ENCODE data around the gene PRKCZ. TPM values are rescaled to one million over a fixed set of nuclear protein-coding genes. Genes with fewer than 3 reads are reported as not detected.

The PRKCZ gene
- total RNA-seq, 1 donor from 2014 or later = 17.9 TPM

GRCh38 chr1:2095981-2096736 is 45.9 kb downstream of the PRKCZ start:
- Histone ChIP-seq H3K36me3 (no peaks in the 10 kb centered on the region), H3K9me3 (no peaks in the 10 kb centered on the region)

DNA sequence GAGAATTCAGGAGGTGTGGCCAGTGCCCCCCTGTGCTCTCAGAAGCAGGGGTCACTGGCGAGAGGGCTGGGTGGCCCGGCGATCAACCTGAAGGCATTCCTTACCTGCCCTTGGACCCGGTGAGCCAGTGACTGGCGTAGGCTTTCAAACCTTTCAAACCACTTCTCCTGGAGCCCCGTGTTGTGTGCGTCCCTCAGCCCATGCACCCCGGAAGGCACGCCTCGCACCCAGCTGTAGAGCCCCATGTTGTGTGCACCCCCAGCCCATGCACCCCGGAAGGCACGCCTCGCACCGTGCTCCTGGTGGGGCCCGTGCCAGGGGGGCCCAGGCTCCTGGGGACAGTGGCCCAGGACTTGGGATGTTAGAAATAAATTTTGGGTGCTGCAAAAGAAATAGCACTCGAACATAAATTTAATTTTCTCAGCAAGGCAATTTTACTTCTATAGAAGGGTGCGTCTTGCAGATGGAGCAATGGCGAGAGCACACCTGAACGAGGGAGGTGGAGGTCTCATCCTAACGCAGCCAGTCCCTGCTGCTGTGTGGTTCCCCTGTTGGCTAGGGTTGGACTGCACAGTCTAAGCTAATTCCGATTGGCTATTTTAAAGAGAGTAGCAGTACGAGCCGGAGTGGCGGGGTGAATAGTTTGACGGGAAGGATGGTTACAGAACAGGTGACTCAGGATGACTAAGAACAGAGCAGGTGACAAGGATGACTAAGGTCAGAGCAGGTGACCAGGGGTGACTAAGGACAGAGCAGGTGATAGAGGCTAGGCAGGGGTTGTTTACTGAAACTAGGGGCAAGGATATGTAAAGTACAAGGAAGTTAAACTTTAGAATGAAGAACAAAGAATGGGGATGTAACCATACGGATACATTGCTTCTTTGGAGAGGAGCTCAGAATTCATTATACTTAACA is 47.4 kb downstream of the PRKCZ start:
- H3K4me1 ChIP-seq = no peaks in the 10 kb centered on the region
- intact Hi-C loops (cut with DNase I) = no loop called here
- no peaks in the 10 kb centered on the region for H3K36me3 ChIP-seq
- no peak overlapping the region for H3K4me3 ChIP-seq
- no peak for TF ChIP-seq CTCF (IDR thresholded peaks at IDR 0.05)
- no peak for TF ChIP-seq POLR2A (IDR thresholded peaks at IDR 0.05)
- no peak for TF ChIP-seq POLR2AphosphoS5 (IDR thresholded peaks at IDR 0.05; ENCODE audit: insufficient read depth in 1 of 2, low read depth in 1 of 2)
- no peak for DNase-seq (ENCODE audit: extremely low spot score in 2 of 2)
- no peak overlapping the region for H3K27ac ChIP-seq
- H3K27me3 ChIP-seq = no peaks in the 10 kb centered on the region
- H3K9me3 ChIP-seq = no peaks in the 10 kb centered on the region

More at GRCh38 chr1:2095981-2096736, 45.9 kb downstream of the PRKCZ start:
- Histone ChIP-seq H3K27ac (no peak overlapping the region), H3K27me3 (no peaks in the 10 kb centered on the region), H3K4me3 (no peak overlapping the region), H3K4me1 (no peaks in the 10 kb centered on the region)
- TF ChIP-seq POLR2A (IDR thresholded peaks at IDR 0.05) (no peak), CTCF (IDR thresholded peaks at IDR 0.05) (no peak), POLR2AphosphoS5 (IDR thresholded peaks at IDR 0.05; ENCODE audit: insufficient read depth in 1 of 2, low read depth in 1 of 2) (no peak)
- intact Hi-C loops (cut with DNase I) = no loop called here
- DNase-seq (ENCODE audit: extremely low spot score in 2 of 2) = no peak

DNA sequence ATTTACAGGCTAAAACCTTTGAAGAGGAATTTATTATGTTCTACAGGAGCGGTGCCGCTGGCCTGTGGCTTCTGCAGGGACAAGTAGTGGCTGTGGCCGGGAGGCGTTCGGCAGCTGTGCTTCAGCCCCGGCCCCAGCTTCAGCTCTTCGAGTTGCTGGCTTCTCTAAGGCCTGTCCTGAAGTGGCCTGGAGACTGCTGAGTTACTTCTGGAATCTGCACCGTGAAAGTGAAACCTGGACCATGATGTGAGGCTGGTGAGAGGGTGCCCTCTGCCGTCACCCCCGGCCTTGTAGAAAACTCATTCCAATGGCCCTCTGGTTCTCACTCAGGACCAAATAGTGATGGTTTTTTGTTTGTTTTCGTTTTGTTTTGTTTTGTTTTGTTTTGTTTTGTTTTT is 48.1 kb downstream of the PRKCZ start:
- Histone ChIP-seq H3K36me3 (no peaks in the 10 kb centered on the region), H3K9me3 (no peaks in the 10 kb centered on the region), H3K27me3 (no peaks in the 10 kb centered on the region), H3K4me1 (no peaks in the 10 kb centered on the region), H3K4me3 (no peak overlapping the region), H3K27ac (no peak overlapping the region)
- intact Hi-C loops (cut with DNase I) = no loop called here
- no peak for DNase-seq (ENCODE audit: extremely low spot score in 2 of 2)
- no peak for TF ChIP-seq POLR2AphosphoS5 (IDR thresholded peaks at IDR 0.05; ENCODE audit: insufficient read depth in 1 of 2, low read depth in 1 of 2)
- no peak for TF ChIP-seq CTCF (IDR thresholded peaks at IDR 0.05)
- TF ChIP-seq POLR2A (IDR thresholded peaks at IDR 0.05) = no peak

DNA sequence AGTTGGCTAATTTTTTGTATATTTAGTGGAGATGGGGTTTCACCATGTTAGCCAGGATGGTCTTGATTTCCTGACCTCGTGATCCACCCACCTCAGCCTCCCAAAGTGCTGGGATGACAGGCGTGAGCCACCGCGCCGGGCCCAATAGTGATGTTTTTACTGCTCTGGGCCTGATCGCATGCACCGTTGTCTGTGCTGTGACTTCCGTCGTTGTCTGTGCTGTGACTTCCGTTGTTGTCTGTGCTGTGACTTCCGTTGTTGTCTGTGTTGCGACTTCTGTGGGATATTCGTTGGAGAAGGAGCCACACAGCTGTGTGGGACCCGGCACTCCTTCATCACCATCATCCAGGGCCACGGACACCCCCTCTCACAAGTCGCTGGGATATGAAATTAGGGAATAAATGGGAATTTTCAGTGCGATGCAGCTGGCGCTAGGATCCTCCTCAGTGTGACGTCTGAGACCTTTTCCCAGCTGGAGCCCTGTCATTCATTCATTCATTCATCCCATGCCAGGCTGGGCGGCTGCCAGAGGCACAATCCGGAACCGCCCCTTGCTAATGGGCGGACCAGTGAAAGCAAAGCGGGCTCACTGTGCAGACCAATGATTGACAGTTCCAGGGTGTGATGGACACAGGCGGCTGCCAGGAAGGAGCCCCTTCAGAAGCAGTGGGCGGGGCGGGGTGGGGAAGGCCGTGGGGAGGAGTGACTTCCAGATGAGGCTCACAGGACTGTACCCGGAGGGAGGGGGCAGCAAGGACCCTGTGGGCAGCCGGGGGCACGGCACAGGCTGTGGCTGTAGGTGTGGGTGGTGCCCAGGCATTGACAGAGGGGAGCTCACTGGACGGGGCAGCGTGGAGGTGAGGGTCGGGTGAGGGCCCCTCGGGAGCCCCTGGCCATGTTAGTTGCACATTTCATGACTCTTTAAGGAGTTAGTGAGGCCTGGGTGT is 48.9 kb downstream of the PRKCZ start:
- Histone ChIP-seq H3K4me1 (no peaks in the 10 kb centered on the region), H3K27ac (no peak overlapping the region), H3K27me3 (no peaks in the 10 kb centered on the region), H3K36me3 (no peaks in the 10 kb centered on the region), H3K4me3 (no peak overlapping the region), H3K9me3 (no peaks in the 10 kb centered on the region)
- no peak for TF ChIP-seq POLR2AphosphoS5 (IDR thresholded peaks at IDR 0.05; ENCODE audit: insufficient read depth in 1 of 2, low read depth in 1 of 2)
- DNase-seq (ENCODE audit: extremely low spot score in 2 of 2) = no peak
- intact Hi-C loops (cut with DNase I) = no loop called here

All from vagina (tissue), 2 donors.